ENCODE measurements around the gene PDZD4.

PDZD4 gene

DNA sequence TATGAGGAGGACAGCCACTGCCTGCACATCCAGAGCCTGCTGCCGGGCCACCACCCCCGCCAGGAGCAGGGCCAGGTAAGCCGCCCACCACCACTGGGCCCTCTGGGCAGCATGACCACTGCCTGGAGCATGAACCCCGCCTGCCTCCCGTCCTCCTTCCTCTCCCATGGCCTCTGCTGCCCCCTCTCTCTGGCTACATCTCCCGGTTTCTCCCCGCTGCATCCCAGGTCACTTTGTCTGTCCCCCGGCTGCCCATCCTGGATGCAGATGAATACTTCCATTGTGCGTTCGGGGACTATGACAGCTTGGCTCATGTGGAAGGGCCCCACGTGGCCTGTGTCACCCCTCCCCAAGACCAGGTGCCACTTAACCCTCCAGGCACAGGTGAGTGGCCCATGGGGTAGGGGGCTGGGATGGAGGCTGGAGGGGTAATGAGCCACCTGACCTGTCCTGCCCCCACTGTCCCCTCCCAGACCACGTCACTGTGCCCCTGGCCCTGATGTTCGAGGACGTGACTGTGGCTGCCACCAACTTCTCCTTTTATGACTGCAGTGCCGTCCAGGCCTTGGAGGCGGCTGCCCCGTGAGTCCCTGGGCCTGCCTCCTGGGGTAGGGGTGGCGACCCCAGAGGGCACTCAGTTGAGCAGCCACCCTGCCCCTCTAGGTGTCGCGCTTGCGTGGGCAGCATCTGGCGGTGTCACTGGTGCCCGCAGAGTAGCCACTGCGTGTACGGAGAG lies 60.3 kb downstream of the PDZD4 start:
- DNase-seq: no peak

GRCh38 chrX:153769158-153769864 lies 61.0 kb downstream of the PDZD4 start:
- DNase-seq: no peak

DNA sequence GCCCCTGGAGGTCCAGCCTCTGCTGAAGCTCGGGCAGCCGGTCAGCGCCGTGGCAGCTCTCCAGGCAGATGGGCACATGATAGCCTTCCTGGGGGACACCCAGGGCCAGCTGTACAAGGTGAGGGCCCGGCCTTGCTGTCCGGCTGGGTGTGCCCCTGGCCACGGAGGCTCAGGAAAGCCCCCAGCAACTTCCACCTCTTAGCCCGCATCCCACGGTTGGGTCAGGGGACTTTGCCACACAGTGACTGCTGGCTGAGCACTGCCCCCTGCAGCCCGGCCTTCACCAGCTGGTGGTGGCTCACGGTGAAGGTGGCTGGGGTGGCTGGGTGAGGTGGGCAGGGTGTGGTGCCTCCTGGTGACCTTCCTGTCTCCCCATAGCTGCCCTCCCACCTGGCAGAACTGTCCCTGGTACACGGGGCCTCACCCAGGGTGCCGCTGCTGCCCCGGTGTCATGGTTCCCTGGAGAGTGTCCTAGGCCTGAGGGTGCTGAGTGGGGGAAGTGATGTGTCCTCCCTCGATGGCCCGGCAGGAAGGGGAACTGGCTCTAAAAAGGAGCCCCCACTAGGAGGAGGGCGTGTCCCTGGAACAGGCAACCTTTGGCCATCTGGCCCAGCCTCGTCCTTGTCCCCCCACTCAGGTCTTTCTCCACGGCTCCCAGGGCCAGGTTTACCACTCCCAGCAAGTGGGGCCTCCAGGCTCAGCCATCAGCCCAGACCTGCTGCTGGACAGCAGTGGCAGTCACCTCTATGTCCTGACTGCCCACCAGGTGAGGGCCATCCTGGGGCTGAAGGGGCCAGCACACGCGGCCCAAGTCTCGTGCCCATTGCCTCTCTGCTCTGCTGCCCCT lies 61.8 kb downstream of the PDZD4 start:
- no peak for DNase-seq

- no peak for DNase-seq
Observed at GRCh38 chrX:153767674-153768055, 62.7 kb downstream of the PDZD4 start.

DNA sequence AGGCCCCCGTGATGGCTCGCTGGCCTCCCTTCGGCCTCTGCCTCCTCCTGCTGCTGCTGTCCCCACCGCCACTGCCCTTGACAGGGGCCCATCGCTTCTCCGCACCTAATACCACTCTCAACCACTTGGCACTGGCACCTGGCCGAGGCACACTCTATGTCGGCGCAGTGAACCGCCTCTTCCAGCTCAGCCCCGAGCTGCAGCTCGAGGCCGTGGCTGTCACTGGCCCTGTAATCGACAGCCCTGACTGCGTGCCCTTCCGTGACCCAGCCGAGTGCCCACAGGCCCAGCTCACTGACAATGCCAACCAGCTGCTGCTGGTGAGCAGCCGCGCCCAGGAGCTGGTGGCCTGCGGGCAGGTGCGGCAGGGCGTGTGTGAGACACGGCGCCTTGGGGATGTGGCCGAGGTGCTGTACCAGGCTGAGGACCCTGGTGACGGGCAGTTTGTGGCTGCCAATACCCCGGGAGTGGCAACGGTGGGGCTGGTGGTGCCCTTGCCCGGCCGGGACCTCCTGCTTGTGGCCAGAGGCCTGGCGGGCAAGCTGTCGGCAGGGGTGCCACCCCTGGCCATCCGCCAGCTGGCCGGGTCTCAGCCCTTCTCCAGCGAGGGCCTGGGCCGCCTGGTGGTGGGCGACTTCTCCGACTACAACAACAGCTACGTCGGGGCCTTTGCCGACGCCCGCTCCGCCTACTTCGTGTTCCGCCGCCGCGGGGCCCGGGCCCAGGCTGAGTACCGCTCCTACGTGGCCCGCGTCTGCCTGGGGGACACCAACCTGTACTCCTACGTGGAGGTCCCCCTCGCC lies 63.3 kb downstream of the PDZD4 start:
- no peak for DNase-seq

DNA sequence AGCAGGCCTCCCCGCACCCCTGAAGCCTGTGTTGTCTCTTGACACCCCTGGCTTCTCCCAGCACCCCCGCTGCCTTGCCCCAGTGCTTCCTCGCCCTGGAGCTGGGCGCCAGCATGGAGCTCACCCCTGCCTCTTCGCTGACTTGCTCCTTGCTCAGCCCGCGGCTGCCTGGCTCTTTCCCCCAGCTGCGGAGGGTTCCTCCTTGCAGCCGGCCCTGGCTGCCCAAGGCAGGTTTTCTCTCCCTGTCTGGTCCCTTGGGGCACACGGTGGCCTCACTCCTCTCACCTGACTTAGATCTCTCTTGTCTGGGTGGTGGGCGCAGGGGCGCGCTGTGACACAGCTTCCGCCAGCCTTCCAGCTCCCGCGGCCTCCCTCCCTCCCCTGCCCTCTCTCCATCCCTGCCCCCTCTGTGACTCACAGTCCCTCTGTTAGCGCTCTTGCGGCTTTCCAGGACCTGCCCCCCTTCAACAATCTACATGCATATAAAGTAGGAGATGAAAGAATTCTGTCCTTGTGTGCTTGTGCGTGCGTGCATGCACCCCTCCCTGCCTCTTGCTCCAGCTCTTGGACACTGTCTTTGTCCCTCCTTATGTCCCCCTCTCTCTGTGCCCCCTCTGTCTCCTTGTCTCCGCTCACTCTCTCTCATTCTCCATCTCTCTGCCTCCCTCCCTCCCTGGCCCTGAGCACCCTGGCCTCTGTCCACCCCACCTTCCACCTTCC lies 64.1 kb downstream of the PDZD4 start:
- DNase-seq: peak; percentile 38

- no peak for DNase-seq
Observed at GRCh38 chrX:153765138-153766079, 64.9 kb downstream of the PDZD4 start.

GRCh38 chrX:153764786-153765137 lies 65.6 kb downstream of the PDZD4 start:
- DNase-seq: no peak

DNA sequence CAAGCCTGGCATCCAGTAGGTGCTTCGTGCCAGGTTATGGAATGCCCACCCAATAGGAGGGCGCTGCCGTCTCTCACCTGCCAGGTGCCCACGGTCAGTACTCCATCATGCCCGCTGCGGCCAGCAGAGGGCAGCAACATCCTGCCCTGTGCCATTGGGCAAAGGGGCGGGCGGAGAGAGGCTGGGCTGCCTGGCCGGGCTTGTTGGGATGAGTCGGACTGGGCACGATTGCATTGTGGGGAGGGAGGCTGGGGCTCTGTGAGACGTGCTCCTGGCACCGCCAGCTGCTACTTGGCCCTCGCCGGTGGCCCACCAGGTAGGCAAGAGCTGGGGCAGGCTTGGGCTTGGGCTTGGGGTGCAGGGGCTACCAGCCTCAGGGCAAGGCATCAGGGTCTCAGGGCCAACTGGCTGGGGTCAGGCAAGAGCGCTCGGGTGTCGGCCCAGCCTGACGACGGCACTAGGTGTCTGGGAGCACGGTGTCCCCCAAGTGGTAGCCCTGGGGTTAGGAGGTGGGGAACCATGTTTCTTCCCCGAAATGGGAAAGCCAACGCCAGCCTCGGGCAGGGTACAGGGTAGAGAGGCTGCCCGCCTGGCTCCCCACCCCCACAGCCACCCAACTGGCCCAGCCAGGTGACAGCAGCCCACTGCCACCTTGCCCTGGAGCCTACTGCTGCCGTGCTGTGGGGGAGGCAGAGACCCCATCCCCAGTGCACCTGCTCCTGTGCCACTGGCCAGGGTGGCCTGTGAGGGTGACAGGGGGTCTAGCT lies 66.2 kb downstream of the PDZD4 start, which contains the start of gene PLXNB3:
PLXNB3 (plus strand) TSS at position 261 of the 767 bp plus-strand sequence. CDS start 1,287 bp downstream, outside the sequence.
- DNase-seq: peak; percentile 87

- no peak for DNase-seq
Observed at GRCh38 chrX:153763298-153763932, 66.9 kb downstream of the PDZD4 start.

DNA sequence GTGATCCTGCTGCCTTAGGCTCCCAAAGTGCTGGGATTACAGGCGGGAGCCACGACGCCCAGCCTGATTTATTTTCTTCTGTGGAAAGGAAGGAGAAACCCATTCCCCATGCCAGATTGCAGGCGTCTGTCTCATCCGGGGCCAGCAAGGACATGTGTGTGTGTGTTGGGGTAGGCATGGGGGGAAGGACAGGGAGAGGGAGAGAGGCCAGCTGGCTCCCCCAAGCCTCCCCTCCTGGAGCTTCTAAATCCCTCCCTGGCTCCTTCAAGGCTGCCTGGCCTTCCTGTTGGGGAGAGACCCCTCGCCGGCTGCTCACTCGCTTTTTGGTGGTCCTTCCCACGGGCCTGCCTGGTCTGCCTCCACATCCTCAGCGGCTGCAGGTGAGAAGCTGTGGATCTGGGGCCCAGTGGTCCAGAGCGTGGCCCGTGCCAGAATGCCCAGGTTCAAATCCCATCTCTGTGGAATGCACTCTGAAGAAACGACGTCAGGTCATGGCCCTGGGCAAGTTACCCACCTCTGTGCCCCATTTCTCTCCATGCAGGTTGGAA lies 67.6 kb downstream of the PDZD4 start:
- DNase-seq: no peak

GRCh38 chrX:153761863-153762262 lies 68.5 kb downstream of the PDZD4 start:
- no peak for DNase-seq

GRCh38 chrX:153755136-153755535 lies 75.2 kb downstream of the PDZD4 start:
- no peak for DNase-seq

Data from NCI-H1436 (cell line).